Dermis blood vessel endothelial cell (primary cell): ENCODE measurements around the gene MAB21L4. TPM values are rescaled to one million over a fixed set of nuclear protein-coding genes. Genes with fewer than 3 reads are reported as not detected.

ENCODE experiments used
- total RNA-seq: library from RNA; depleted of rRNA; stranded (reverse); fragments of >200 nt; gene quantifications from 2 replicates; pipeline ENCODE4 v1.2.3, GENCODE V29; 2014

Gene MAB21L4
- total RNA-seq, 1 donor from 2014 or later, result not detected

Other genes starting within 250 kb of the MAB21L4 start
- not detected in 2 replicates for gene AQP12B, start 213.3 kb downstream of the MAB21L4 start, total RNA-seq
- not detected in 2 replicates for gene AQP12A, start 204.3 kb downstream of the MAB21L4 start, total RNA-seq
- gene KIF1A, start 75.9 kb downstream of the MAB21L4 start, total RNA-seq, result 0.05 TPM in 1 of 2 replicates, not detected in the other
- gene AGXT, start 27.3 kb downstream of the MAB21L4 start, total RNA-seq, result not detected in 2 replicates
- not detected in 2 replicates for gene CROCC2, start 10.2 kb upstream of the MAB21L4 start, total RNA-seq
- 23.4 and 25.2 TPM in 2 replicates for gene SNED1, start 102.5 kb upstream of the MAB21L4 start, total RNA-seq
- gene MTERF4, start 206.1 kb upstream of the MAB21L4 start, total RNA-seq, result 37.6 and 43.2 TPM in 2 replicates